Prostate gland (tissue), 2 donors: ENCODE results near the gene CERCAM. TPM values are rescaled to one million over a fixed set of nuclear protein-coding genes. Genes with fewer than 3 reads are reported as not detected.

Source experiments
- DNase-seq: peaks from one replicate; pipeline ENCODE4 v3.0.0-alpha.2; 2019; ENCODE audit warnings: low spot score
- H3K27ac ChIP-seq, 2 donors: fragments of 200-600 bp; sonication (generic); 2 replicates each; pipeline ENCODE4 v1.5.1; 2017 to 2019
- H3K27me3 ChIP-seq: fragments of 200-600 bp; sonication (generic); replicated peaks from 2 replicates; pipeline ENCODE4 v1.5.1; 2019; ENCODE audit not compliant: insufficient read depth
- H3K36me3 ChIP-seq, 2 donors: fragments of 200-600 bp; sonication (generic); 1 replicate in 1 of 2; 2 replicates in 1 of 2; pipeline versions ENCODE4 v1.5.1 to v1.8.1; 2017 to 2019
- H3K4me1 ChIP-seq: fragments of 200-600 bp; sonication (generic); replicated peaks from 2 replicates; pipeline ENCODE4 v1.5.1; 2019
- H3K4me3 ChIP-seq, 2 donors: fragments of 200-600 bp; sonication (generic); 2 replicates each; pipeline ENCODE4 v1.5.1; 2017 to 2019
- H3K9me3 ChIP-seq: fragments of 200-600 bp; sonication (generic); 2 replicates; pipeline ENCODE4 v1.5.1; 2017
- POLR2A ChIP-seq: fragments of 450-650 bp; IDR thresholded peaks from one replicate; pipeline ENCODE4 v1.6.1; 2016; ENCODE audit warnings: antibody characterized with exemption, mild to moderate bottlenecking
- POLR2AphosphoS5 ChIP-seq: sonication (generic); formaldehyde crosslinking; IDR thresholded peaks from one replicate; pipeline ENCODE4 v1.6.1; 2017; ENCODE audit warnings: antibody characterized with exemption
- WGBS: methylation state at CpG from one replicate; pipeline ENCODE4 v1.1.5; 2018; 5-methylcytosine and 5-hydroxymethylcytosine counted together
- intact Hi-C: fragments of 100-400 bp; cut with DNase I; formaldehyde crosslinking; loops from one replicate; pipeline ENCODE4 v1.14.2; 2022
- total RNA-seq, 2 donors: library from RNA; depleted of rRNA; stranded (reverse); fragments of >200 nt; gene quantifications; one replicate each; pipeline ENCODE4 v1.1.0, GENCODE V29; 2016
- TF ChIP-seq, protein P1 (sequence below), 4 experiments: fragments of 200-600 bp in 2 of 4; fragments of 450-650 bp in 2 of 4; sonication (generic) in 2 of 4; IDR thresholded peaks; 1 replicate in 3 of 4; 2 replicates in 1 of 4; pipeline ENCODE4 v1.5.1; 2016 to 2019; ENCODE audit warnings: antibody characterized with exemption in 4 of 4, mild to moderate bottlenecking in 2 of 4, moderate library complexity in 2 of 4

The CERCAM gene
- total RNA-seq, 2 donors from 2014 or later, result 25.3 to 30.5 TPM

DNA sequence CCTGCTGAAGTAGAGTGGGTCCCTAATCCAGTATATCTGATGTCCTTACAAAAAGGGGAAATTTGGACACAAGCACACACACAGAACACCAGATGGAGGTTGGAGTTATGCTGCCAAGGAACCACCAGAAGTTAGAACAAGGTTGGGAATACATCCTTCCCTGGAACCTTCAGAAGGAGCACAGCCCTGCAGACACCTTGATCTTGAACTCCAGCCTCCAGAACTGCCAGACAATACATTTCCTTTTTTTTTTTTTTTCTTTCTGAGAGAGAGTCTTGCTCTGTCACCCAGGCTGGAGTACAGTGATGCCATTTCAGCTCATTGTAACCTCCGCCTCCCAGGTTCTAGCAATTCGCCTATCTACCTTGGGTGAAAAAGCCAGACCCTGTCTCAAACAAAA, 28.1 kb downstream of the CERCAM start:
- no peaks in the 10 kb centered on the region for H3K9me3 ChIP-seq
- no peaks in the 10 kb centered on the region for H3K4me1 ChIP-seq
- no peaks in the 10 kb centered on the region for H3K27me3 ChIP-seq
- intact Hi-C loops, result no loop called here
- H3K36me3 ChIP-seq, result no peaks in the 10 kb centered on the region
- WGBS, result 93% methylated on average over 2 of the region's 2 CpGs
- no peak for TF ChIP-seq POLR2AphosphoS5
- TF ChIP-seq POLR2A, result no peak
- TF ChIP-seq, protein P1, sequence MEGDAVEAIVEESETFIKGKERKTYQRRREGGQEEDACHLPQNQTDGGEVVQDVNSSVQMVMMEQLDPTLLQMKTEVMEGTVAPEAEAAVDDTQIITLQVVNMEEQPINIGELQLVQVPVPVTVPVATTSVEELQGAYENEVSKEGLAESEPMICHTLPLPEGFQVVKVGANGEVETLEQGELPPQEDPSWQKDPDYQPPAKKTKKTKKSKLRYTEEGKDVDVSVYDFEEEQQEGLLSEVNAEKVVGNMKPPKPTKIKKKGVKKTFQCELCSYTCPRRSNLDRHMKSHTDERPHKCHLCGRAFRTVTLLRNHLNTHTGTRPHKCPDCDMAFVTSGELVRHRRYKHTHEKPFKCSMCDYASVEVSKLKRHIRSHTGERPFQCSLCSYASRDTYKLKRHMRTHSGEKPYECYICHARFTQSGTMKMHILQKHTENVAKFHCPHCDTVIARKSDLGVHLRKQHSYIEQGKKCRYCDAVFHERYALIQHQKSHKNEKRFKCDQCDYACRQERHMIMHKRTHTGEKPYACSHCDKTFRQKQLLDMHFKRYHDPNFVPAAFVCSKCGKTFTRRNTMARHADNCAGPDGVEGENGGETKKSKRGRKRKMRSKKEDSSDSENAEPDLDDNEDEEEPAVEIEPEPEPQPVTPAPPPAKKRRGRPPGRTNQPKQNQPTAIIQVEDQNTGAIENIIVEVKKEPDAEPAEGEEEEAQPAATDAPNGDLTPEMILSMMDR (IDR thresholded peaks at IDR 0.05), result no peak
- H3K27ac ChIP-seq, result no peak overlapping the region
- H3K4me3 ChIP-seq, result no peak overlapping the region
- DNase-seq, result no peak

- intact Hi-C loops, result no loop called here
- peaks cover 0 to under 1% of the 10 kb centered on the region in 2 donors for H3K36me3 ChIP-seq
- DNase-seq, result no peak
- no peaks in the 10 kb centered on the region for H3K27me3 ChIP-seq
- no peak overlapping the region for H3K4me3 ChIP-seq
- peaks cover 8% of the 10 kb centered on the region for H3K4me1 ChIP-seq
- 79% methylated on average over 14 of the region's 14 CpGs for WGBS
- H3K9me3 ChIP-seq, result no peaks in the 10 kb centered on the region
- TF ChIP-seq POLR2A, result no peak
- TF ChIP-seq POLR2AphosphoS5, result no peak
- TF ChIP-seq, protein P1 (IDR thresholded peaks at IDR 0.05), result no peak
- no peak overlapping the region for H3K27ac ChIP-seq
Measured at GRCh38 chr9:128454991-128455390, 34.3 kb downstream of the CERCAM start.

GRCh38 chr9:128455849-128456612, 35.4 kb downstream of the CERCAM start, which contains the start of gene ODF2:
Gene ODF2, plus strand, starts transcription at chr9:128456006. Its CDS starts 86 bp downstream, at chr9:128456092.
- Histone ChIP-seq H3K4me1 (peaks cover 8% of the 10 kb centered on the region), H3K9me3 (no peaks in the 10 kb centered on the region), H3K27me3 (no peaks in the 10 kb centered on the region), H3K27ac (peak within 1 kb of the TSS; percentile 65 to 77), H3K36me3 (peaks cover 0 to 4% of the 10 kb centered on the region in 2 donors), H3K4me3 (peak within 1 kb of the TSS; percentile 61 to 93)
- WGBS, result under 1% methylated on average over 48 of the region's 82 CpGs
- peak; percentile 98 for DNase-seq
- TF ChIP-seq POLR2A (peak; percentile 60), POLR2AphosphoS5 (peak; percentile 91)
- TF ChIP-seq, protein P1 (IDR thresholded peaks at IDR 0.05), result peak in 2 of 4 experiments; percentile 7 to 8
- intact Hi-C loops, result no loop called here

- WGBS, result 0% methylated on average over 48 of the region's 48 CpGs
- peaks cover 0 to 4% of the 10 kb centered on the region in 2 donors for H3K36me3 ChIP-seq
- intact Hi-C loops, result no loop called here
- peak overlapping the region; percentile 65 to 77 for H3K27ac ChIP-seq
- peak overlapping the region; percentile 61 to 93 for H3K4me3 ChIP-seq
- H3K9me3 ChIP-seq, result no peaks in the 10 kb centered on the region
- no peaks in the 10 kb centered on the region for H3K27me3 ChIP-seq
- H3K4me1 ChIP-seq, result peaks cover 8% of the 10 kb centered on the region
- DNase-seq, result peak; percentile 60
- TF ChIP-seq, protein P1 (IDR thresholded peaks at IDR 0.05), result no peak
- peak; percentile 56 for TF ChIP-seq POLR2AphosphoS5
Measured at GRCh38 chr9:128456613-128457061, 36.0 kb downstream of the CERCAM start.

DNA sequence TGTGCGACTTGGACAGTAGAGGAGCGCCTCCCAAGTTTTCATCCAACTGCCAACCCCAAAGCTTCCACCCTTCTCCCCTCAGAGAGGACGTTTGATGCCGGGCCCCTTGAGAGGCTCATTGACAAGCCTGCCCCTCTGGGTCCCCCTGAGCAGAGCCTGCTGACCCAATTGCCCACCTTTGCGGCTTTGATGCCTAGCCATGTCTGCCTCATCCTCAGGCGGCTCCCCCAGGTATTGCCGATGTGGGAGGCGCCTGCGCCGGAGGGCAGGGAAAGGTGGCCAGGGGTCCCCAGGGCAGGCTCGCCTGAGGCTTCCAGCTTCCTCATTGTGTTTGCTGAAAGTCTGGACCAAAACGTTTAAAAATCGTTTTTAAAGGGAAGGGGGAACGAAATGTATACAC, 36.5 kb downstream of the CERCAM start:
- Histone ChIP-seq H3K36me3 (peaks cover 0 to 4% of the 10 kb centered on the region in 2 donors), H3K27ac (no peak overlapping the region), H3K9me3 (no peaks in the 10 kb centered on the region), H3K27me3 (no peaks in the 10 kb centered on the region), H3K4me3 (peak overlapping the region; percentile 61 to 93), H3K4me1 (peaks cover 8% of the 10 kb centered on the region)
- TF ChIP-seq POLR2A, result no peak
- TF ChIP-seq, protein P1 (IDR thresholded peaks at IDR 0.05), result no peak
- no peak for TF ChIP-seq POLR2AphosphoS5
- intact Hi-C loops, result no loop called here
- 35% methylated on average over 14 of the region's 14 CpGs for WGBS
- no peak for DNase-seq
